GM18526 (cell line): ENCODE measurements around the gene PHF13.

Experiments used
- POLR2A ChIP-seq: IDR thresholded peaks from 3 replicates; pipeline ENCODE4 v1.6.1; 2011; ENCODE audit not compliant: insufficient read length; ENCODE audit errors: extremely low read depth

PHF13 gene

DNA sequence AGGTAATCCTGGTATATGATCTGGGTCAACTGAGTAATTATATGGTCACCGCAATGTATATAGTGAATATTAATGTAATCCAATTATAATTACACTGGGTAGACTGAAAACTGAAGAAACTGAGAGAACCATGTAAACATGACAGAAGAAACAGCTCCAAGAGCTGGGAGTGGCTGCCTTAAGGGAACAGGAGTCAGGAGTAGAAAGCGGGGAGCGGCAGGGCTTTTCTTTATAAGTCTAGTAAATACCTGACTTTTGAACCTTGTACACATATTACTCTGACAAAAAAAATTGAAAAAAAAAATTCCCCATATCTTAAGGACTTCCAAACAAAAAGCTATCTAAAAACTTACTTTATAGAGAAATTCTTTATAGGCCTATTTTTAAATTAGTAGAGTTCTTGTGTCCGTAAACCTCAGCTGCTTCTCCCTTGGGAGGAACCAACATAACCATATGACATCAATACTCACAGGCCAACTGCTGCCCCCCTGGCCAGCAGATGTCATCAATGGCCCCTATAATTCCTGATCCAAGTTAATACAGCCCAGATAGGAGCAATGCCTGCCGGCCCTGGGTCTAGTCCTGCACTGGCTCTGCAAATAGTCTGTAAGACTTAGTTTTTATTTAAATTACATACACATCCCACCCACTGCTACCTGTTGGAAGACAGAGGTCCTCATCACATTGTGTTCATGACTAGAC lies 45.0 kb downstream of the PHF13 start:
- TF ChIP-seq POLR2A, result no peak

DNA sequence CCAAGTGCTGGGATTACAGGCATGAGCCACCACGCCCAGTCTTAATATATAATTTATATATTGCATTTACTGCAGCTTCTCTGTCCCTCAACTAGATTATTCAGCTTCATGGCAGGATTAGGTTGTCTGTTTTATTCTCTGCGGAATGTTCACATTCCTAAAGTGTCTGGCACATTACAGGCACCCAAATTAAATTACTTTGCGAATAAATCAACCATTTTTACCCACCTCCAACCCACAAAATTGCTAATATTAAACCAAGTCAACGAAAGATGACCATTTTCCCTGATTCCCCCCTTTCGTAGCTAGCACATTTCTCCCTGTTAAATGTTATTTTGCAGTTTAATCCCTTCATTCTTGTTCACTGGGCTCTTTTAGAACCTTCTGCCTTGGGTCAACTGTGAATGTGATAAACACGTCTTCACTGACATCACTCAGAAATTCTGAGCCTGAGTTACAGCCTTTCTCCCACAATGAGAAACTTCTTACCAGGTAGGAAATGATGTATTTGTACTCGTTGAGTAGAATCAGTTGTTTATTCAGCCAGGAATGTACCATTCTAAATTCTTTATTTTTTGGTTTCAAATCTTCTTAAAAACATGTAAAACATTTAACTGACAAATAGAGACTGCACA lies 47.0 kb downstream of the PHF13 start:
- no peak for TF ChIP-seq POLR2A

DNA sequence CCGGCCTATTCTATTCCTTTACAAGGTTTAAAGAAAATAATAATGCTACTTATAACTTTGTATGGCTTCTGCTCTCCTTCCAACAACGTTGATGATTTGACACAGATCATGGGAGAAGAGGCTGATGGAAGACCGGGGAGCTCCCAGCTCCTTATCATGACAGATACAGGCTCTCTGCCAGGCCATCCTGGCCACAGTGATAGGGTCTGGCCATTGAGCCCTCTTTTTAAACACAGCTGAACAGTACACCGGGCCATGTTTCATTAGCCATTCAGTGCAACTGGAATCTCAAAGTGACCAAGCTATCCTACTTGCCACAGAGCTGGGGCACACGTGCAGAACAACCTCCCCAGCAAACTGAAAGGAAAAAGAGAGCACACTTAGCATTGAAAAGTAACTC lies 53.2 kb downstream of the PHF13 start:
- no peak for TF ChIP-seq POLR2A

DNA sequence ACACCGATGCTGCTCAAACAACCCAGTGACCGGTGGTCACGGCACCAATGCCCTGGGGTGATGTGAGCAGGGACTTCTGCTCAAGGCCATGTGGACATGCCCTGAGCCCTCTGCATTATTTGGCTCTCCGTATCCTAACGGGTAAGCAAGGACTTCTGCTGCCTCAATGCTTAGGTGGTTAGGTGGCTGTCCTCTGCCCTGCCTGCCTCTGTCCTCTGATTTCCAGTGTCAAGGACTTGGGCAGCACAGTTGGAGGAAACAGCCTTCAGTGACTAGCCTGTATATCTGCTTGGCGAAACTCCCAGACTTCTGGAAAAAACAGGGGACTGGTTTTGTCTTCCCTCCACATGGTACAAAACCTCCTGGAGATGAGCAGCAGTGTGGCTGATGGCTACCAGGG lies 53.6 kb downstream of the PHF13 start:
- TF ChIP-seq POLR2A, result no peak

DNA sequence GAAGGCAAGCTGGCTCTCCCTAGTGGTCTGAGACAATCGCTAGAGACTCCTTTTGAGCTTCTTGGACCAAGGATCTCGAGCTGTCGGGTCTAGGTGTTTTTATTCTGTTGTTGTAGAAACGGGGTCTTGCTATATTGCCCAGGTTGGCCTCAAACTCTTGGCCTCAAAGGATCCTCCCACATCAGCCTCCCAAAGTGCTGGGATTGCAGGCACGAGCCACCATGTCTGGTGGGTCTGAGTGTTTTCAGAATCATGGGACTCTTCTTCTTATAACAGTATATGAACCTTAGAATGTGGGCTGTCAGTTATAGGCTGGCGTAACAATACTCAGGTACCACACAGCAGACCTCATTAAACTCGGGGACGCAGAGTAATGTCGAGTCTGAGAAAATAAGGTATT lies 55.0 kb downstream of the PHF13 start:
- TF ChIP-seq POLR2A, result no peak

DNA sequence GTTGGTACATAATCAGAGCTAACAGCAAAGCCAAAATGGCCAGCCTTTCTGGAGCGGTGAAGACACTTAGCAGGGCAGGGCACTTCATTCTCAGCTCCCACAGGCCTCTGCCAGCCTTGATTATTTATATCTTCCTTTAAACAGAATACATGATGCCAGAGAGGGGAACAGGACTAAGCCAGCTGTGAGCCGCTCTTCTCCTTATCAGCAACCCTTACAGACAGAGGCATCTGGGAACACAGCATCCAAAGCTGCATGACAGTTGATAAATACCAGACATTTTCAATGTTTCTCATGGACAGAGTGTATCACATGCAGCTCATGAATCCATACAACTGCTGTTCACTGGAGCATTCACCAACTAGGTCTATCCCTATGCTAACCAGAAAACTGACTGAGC lies 59.0 kb downstream of the PHF13 start:
- TF ChIP-seq POLR2A, result no peak
